ENCODE results near the gene SPOCK3. TPM values are rescaled to one million over a fixed set of nuclear protein-coding genes. Genes with fewer than 3 reads are reported as not detected.
"Not testable (repeated sequence)": the region's sequence is repeated elsewhere in the genome, so short reads cannot be mapped to it uniquely, and the experiment has no call there.

The SPOCK3 gene
- total RNA-seq, 2 experiments from 2014 or later = 0.44 TPM; not detected in 1

GRCh38 chr4:166808380-166808779 is 425.9 kb downstream of the SPOCK3 start:
- no peak overlapping the region for H3K4me3 Mint-ChIP-seq
- H3K27ac Mint-ChIP-seq = no peak overlapping the region
- no peaks in the 10 kb centered on the region for H3K4me1 Mint-ChIP-seq
- H3K36me3 Mint-ChIP-seq = no peaks in the 10 kb centered on the region
- peaks cover 12% of the 10 kb centered on the region for H3K9me3 Mint-ChIP-seq
- no peak for DNase-seq
- no peaks in the 10 kb centered on the region for H3K27me3 Mint-ChIP-seq

- H3K36me3 Mint-ChIP-seq = no peaks in the 10 kb centered on the region
- no peaks in the 10 kb centered on the region for H3K4me1 Mint-ChIP-seq
- no peak for DNase-seq
- no peak overlapping the region for H3K4me3 Mint-ChIP-seq
- no peaks in the 10 kb centered on the region for H3K9me3 Mint-ChIP-seq
- H3K27me3 Mint-ChIP-seq = no peaks in the 10 kb centered on the region
- H3K27ac Mint-ChIP-seq = no peak overlapping the region
Measured at GRCh38 chr4:166802346-166802745, 431.9 kb downstream of the SPOCK3 start.

GRCh38 chr4:166798126-166798525 is 436.2 kb downstream of the SPOCK3 start:
- Mint-ChIP-seq H3K36me3 (no peaks in the 10 kb centered on the region), H3K4me1 (no peaks in the 10 kb centered on the region), H3K4me3 (no peak overlapping the region), H3K9me3 (no peaks in the 10 kb centered on the region), H3K27ac (no peak overlapping the region), H3K27me3 (no peaks in the 10 kb centered on the region)
- no peak for DNase-seq

GRCh38 chr4:166777760-166778159 is 456.5 kb downstream of the SPOCK3 start:
- Mint-ChIP-seq H3K27ac (no peak overlapping the region), H3K9me3 (peaks cover 4% of the 10 kb centered on the region), H3K36me3 (no peaks in the 10 kb centered on the region), H3K4me3 (no peak overlapping the region), H3K27me3 (no peaks in the 10 kb centered on the region), H3K4me1 (no peaks in the 10 kb centered on the region)
- DNase-seq = no peak

- no peak overlapping the region for H3K27ac Mint-ChIP-seq
- H3K4me1 Mint-ChIP-seq = no peaks in the 10 kb centered on the region
- H3K9me3 Mint-ChIP-seq = peaks cover 12% of the 10 kb centered on the region
- no peak overlapping the region for H3K4me3 Mint-ChIP-seq
- DNase-seq = no peak
- H3K27me3 Mint-ChIP-seq = no peaks in the 10 kb centered on the region
- no peaks in the 10 kb centered on the region for H3K36me3 Mint-ChIP-seq
Measured at GRCh38 chr4:166763018-166763417, 471.3 kb downstream of the SPOCK3 start.

- no peak for DNase-seq
- H3K9me3 Mint-ChIP-seq = peaks cover 1% of the 10 kb centered on the region
- H3K4me1 Mint-ChIP-seq = no peaks in the 10 kb centered on the region
- no peak overlapping the region for H3K4me3 Mint-ChIP-seq
- no peak overlapping the region for H3K27ac Mint-ChIP-seq
- H3K27me3 Mint-ChIP-seq = no peaks in the 10 kb centered on the region
- H3K36me3 Mint-ChIP-seq = no peaks in the 10 kb centered on the region
Measured at GRCh38 chr4:166741742-166742141, 492.6 kb downstream of the SPOCK3 start.

GRCh38 chr4:166739215-166739614 is 495.1 kb downstream of the SPOCK3 start:
- DNase-seq, H3K27ac Mint-ChIP-seq, H3K4me1 Mint-ChIP-seq, H3K4me3 Mint-ChIP-seq, H3K9me3 Mint-ChIP-seq, H3K27me3 Mint-ChIP-seq, H3K36me3 Mint-ChIP-seq: not testable (repeated sequence)

GRCh38 chr4:166737430-166737829 is 496.9 kb downstream of the SPOCK3 start:
- Mint-ChIP-seq H3K4me3 (no peak overlapping the region), H3K27ac (no peak overlapping the region), H3K36me3 (no peaks in the 10 kb centered on the region), H3K4me1 (no peaks in the 10 kb centered on the region), H3K27me3 (no peaks in the 10 kb centered on the region), H3K9me3 (no peaks in the 10 kb centered on the region)
- DNase-seq = no peak

- H3K27ac Mint-ChIP-seq = no peak overlapping the region
- H3K36me3 Mint-ChIP-seq = no peaks in the 10 kb centered on the region
- H3K9me3 Mint-ChIP-seq = no peaks in the 10 kb centered on the region
- no peak for DNase-seq
- no peak overlapping the region for H3K4me3 Mint-ChIP-seq
- no peaks in the 10 kb centered on the region for H3K4me1 Mint-ChIP-seq
- H3K27me3 Mint-ChIP-seq = no peaks in the 10 kb centered on the region
Measured at GRCh38 chr4:166735553-166735952, 498.7 kb downstream of the SPOCK3 start.

GRCh38 chr4:166734797-166735196 is 499.5 kb downstream of the SPOCK3 start:
- no peak overlapping the region for H3K27ac Mint-ChIP-seq

GRCh38 chr4:166733686-166734085 is 500.6 kb downstream of the SPOCK3 start:
- H3K9me3 Mint-ChIP-seq = no peaks in the 10 kb centered on the region
- H3K4me3 Mint-ChIP-seq = no peak overlapping the region
- no peaks in the 10 kb centered on the region for H3K36me3 Mint-ChIP-seq
- no peak for DNase-seq
- no peaks in the 10 kb centered on the region for H3K27me3 Mint-ChIP-seq
- H3K4me1 Mint-ChIP-seq = no peaks in the 10 kb centered on the region
- no peak overlapping the region for H3K27ac Mint-ChIP-seq

More at GRCh38 chr4:166734797-166735196, 499.5 kb downstream of the SPOCK3 start:
- Mint-ChIP-seq H3K36me3 (no peaks in the 10 kb centered on the region), H3K4me3 (no peak overlapping the region), H3K4me1 (no peaks in the 10 kb centered on the region), H3K27me3 (no peaks in the 10 kb centered on the region), H3K9me3 (no peaks in the 10 kb centered on the region)
- no peak for DNase-seq

- no peak for DNase-seq
- no peak overlapping the region for H3K4me3 Mint-ChIP-seq
- no peaks in the 10 kb centered on the region for H3K4me1 Mint-ChIP-seq
- no peaks in the 10 kb centered on the region for H3K36me3 Mint-ChIP-seq
- no peak overlapping the region for H3K27ac Mint-ChIP-seq
- H3K27me3 Mint-ChIP-seq = no peaks in the 10 kb centered on the region
- H3K9me3 Mint-ChIP-seq = no peaks in the 10 kb centered on the region
Measured at GRCh38 chr4:166726832-166727231, 507.5 kb downstream of the SPOCK3 start.

- DNase-seq = no peak
- Mint-ChIP-seq H3K27me3 (no peaks in the 10 kb centered on the region), H3K27ac (no peak overlapping the region), H3K4me1 (no peaks in the 10 kb centered on the region), H3K36me3 (no peaks in the 10 kb centered on the region), H3K4me3 (no peak overlapping the region), H3K9me3 (peaks cover 3% of the 10 kb centered on the region)
Measured at GRCh38 chr4:166724369-166724768, 509.9 kb downstream of the SPOCK3 start.

GRCh38 chr4:166723532-166724140 is 510.7 kb downstream of the SPOCK3 start:
- no peaks in the 10 kb centered on the region for H3K36me3 Mint-ChIP-seq
- H3K4me3 Mint-ChIP-seq = no peak overlapping the region
- no peaks in the 10 kb centered on the region for H3K27me3 Mint-ChIP-seq
- no peaks in the 10 kb centered on the region for H3K4me1 Mint-ChIP-seq
- peaks cover 3% of the 10 kb centered on the region for H3K9me3 Mint-ChIP-seq
- no peak for DNase-seq
- no peak overlapping the region for H3K27ac Mint-ChIP-seq

- H3K36me3 Mint-ChIP-seq, H3K27me3 Mint-ChIP-seq, H3K4me3 Mint-ChIP-seq, H3K4me1 Mint-ChIP-seq, H3K27ac Mint-ChIP-seq, DNase-seq: not testable (repeated sequence)
- peaks cover 13% of the 10 kb centered on the region for H3K9me3 Mint-ChIP-seq
Measured at GRCh38 chr4:166715748-166716713, 518.3 kb downstream of the SPOCK3 start.

GRCh38 chr4:166700592-166700991 is 533.7 kb downstream of the SPOCK3 start:
- Mint-ChIP-seq H3K4me1 (no peaks in the 10 kb centered on the region), H3K27ac (no peak overlapping the region), H3K27me3 (no peaks in the 10 kb centered on the region), H3K4me3 (no peak overlapping the region), H3K9me3 (peaks cover 12% of the 10 kb centered on the region), H3K36me3 (no peaks in the 10 kb centered on the region)
- no peak for DNase-seq

Measured in activated naive CD8-positive, alpha-beta T cell treated with anti-CD3 and anti-CD28 coated beads for 36 hours (primary cell).